ENCODE results near the gene EVC.
"Not testable (repeated sequence)": the region's sequence is repeated elsewhere in the genome, so short reads cannot be mapped to it uniquely, and the experiment has no call there.

The EVC gene

DNA sequence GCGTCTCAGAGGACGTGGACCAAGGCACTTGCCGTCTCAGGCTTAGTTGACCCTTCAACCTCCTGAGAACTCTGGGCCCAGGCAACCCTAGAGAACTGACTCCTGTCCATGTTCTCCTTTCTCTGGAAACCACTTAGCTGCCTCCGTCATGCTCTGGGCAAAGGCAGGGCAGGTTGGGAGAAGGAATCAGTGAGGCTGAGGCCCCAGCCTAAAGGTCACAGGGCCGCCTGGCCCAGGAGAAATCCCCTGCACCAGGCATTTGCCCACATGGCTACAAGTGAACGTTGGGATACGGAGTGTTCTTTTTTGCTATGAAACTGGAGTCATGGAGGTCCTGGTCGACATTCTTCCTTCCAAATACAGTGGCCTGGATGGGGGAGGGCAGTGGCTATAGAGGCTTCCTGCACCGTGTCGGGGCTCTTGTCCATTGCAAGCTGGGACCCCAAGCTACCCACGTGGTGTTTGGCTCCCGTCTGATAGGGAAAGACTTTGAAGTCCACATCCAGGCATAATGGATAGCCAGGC is 105.9 kb downstream of the EVC start:
- no peak for DNase-seq

DNA sequence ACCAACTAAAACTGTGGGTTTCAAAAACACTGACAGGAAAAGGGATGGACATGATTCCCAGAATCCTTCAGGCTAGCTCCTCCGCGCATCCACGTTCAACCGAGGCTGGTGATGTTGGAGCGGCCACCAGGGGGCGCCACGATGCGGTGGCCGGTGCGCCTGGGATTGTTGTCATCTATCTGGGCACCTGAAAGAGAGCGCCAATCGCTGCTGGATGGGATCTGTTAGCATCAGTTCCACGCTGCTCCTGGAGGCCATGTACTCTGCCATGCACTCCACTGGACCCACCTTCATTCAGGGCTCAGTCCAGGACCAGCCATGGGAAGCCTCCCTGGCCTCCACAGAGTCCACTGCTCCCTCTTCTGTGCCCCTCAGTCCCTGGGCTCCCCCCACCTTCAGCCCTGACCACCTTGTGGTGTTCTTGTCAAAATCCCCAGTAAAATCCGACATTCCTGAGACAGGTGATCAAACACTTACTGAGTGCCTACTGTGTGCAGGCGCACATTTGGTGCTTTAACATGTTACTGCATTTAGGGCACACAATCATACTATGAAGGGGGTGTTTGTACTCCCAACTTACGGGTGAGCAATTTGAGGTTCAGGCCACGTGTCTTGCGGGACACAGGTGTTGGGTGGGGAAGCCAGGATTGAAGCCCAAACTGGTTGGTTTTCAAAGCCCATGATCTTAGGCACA is 110.8 kb downstream of the EVC start:
- DNase-seq: no peak

DNA sequence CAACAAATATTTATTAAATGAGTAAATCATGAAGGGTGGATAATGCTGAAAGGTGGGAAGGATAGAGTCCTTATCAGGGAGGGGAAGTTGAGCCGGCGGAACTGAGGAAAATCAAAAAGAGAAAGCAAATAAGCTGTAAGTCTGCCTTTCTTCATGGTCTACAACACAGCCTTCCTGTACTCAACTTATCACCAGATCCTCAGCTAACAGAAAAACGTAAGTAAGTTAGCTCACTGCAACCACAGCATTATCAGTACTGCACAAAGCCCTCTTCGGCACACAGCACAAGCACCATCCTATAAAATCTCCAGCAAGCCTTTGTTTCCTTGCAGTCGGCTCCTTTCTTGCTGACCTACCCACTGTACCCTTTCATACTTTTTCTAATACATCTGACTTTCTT is 111.6 kb downstream of the EVC start:
- DNase-seq: no peak

DNA sequence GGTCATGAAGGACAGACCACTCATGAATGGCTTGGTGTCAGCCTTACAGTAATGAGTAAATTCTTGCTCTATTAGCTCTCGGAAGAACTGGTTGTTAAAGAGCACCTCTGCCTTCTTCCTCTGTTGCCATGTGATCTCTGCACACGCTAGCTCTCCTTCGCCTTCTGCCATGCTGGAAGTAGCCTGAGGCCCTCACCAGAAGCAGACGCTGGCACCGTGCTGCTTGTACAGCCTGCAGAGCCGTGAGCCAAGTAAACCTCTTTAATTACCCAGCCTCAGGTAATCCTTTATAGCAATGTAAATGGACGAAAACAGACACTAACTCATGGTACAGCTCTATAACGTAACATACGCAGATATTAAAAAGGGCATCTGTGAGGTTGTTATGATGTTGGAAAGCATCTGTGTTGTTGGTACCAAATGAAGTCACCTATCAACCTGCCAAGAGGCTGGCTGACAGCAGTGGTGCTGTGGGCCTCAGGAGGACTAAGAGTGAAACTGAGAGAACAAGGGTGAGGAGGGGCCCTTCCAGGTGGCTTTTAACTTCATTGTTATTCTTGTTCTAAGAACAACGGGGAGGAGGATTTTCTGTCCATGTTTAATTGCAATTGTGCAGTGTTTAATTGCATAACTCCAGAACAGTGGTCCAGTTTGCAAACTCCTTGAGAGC is 112.7 kb downstream of the EVC start:
- no peak for DNase-seq

DNA sequence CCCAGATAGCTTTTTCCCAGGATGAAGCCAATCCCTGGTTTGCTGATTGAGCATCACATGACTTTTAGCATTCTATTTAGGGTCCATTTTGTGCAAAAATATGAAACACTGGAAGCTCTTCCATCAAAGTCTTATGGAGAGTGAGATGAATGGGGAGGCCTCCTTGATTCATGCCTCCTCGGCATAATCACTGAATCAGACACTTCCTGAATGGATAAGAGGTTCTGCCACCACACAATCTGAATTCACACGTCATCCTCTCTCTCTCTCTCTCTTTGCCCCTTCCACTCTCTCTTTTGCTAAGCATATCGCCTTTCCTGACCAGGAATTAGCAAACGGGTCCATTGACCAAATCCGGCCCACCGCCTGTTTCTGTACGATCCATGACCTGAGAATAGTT is 113.2 kb downstream of the EVC start:
- DNase-seq: no peak

DNA sequence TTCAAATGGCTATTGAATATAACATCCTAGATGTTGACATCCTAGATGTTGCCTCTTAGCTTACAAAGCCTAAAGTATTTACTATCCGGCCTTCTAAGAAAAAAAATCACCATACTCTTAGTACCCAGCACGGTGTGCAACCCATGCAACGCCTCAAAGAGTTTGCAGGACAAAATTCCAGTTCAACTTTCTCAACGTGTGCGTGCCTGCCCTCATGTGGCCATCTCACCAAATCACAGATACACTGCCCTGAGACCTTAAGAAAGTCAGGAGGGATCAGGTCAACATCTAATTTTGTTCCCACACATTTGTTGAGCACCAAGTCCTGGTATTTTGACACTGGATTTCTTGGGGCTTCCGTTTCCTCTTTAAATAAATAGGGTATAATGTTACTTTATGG is 113.6 kb downstream of the EVC start:
- DNase-seq: no peak

DNA sequence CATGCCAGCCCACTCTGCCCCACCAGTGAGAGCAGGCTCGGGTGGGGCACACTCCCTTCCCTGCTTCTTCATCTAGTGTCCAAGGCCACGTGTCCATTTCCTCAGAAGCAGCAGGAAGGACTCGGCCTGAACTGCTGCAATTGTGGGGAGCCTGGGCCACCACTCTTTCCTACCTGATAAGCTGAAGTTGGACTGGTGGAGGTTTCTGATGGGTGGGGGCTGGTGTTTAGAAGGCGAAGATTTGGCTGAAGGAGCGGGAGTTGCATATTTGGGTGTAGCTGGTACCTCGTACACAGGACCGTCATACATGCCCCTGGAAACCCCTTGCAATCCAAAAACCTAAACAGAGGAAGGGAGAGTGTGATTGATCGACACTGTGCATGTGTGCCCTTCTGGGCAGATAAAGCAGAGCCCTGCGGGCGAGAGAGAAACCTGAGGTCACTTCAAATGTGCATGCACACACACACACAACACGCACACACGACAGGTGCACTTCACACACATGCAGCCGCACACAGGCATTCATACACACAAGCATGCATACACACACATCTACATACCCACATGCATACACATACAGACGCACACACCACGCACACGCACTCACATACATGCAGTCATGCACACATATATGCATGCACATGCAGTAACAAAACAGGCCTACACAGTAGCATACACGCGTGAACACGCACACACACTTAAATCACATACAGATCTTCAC is 114.5 kb downstream of the EVC start:
- DNase-seq: no peak

DNA sequence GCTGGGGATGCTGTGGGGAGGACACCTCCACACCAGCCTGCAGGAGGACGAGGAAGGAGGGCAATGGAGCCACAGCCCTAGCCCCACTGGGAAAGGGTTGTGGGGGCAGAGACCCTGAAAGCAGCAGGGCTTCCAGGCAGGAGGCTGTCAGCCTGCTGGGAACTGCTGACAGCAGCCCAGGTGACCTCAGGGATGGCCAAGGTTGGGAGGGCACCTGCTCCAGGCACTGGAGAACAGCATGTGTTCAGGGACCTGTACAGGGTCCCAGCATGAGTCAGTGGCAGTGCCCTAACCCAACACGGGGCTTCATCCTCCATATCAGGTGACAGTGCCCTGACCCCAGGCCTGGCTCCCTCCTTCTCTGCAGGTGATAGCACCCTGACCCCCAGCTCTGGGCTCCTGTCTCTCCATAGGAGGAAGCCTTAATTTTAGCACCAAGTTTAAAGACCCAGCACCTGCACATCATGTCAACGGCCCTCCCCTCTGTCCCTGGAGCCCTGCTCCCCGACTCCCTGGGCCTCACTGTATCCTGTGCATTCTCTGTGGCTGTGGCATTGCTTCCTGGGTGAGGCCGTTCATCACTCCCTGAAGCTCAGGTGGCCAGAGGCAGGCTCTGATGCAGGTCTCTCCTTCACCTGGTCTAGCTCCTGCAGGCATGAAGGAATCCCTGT is 115.6 kb downstream of the EVC start:
- DNase-seq: no peak

DNA sequence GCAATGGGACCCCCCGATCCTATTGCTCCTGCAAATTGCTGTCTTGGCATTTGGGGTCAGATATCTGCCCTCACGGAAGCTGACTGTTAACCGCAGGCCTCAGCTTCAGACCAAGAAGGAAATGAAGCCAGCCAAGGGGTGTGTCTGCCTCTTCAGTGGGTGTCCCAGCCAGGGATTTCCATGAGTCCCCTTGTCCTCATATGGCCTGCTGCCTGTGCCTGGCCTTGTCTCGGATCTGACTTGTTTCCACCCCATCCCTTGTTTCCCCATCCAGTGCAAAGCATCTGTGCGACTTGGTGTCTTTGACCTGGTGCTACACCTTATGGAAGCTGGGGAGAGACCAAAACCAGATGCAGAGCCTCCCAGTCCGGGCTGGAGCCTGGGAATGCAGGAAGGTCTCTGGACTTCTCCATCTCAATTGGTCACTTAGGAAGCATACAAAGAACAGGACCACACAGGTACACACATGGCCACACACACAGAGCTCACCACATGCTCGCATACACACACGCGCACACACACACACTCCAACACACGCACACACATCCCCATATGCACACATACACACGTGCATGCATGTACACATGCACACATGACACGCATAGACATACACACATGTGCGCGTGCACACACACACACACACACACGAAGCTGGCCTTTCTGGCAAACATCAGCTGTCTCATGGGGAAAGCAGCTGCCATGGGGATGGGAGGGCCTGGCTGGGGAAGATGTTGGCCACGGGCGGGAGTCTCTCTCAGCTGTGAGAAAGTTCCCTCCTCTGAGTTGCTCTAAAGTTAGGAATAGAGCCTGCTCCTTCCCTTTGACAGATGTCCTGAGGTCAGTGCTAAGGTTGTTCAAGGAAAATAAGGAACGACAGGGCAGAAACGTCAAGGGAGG is 116.4 kb downstream of the EVC start:
- no peak for DNase-seq

DNA sequence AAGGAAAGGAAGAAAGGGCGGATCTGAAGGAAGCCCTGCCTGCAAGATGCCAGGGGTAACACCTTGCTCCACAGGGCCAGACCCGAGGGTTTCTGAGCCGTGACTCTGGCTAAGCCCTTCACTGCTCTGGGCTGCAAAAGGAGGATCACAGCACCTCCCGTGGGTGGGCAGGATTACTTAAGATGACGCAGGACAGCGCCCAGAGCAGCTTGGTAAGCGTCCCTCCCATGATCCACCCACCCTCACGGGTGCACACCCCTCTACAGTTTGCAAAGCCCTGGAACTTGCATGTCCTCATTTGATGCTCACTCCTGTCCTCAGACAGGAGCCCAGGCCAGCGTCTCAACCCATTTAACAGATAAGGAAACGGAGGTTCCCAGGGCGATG is 117.0 kb downstream of the EVC start:
- DNase-seq: no peak

DNA sequence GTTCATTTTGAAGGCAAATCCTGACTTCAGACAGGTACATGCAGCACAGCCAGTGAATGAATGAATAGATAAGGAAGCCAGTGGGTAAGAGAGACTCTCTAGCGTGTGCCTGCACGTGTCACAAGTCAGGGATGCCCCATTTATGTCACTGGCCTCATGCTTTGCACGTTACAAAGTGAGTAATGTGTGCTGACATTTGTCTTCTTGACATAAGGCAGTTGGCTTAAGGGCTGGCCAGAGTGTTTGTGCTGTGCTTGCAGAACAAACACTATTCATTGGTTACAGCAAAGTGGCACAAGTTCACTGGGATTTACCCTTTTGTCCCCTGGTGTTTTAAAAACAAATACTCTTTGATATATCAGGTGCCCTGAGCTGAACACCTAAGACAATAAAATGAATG is 125.9 kb downstream of the EVC start:
- no peak for DNase-seq

DNA sequence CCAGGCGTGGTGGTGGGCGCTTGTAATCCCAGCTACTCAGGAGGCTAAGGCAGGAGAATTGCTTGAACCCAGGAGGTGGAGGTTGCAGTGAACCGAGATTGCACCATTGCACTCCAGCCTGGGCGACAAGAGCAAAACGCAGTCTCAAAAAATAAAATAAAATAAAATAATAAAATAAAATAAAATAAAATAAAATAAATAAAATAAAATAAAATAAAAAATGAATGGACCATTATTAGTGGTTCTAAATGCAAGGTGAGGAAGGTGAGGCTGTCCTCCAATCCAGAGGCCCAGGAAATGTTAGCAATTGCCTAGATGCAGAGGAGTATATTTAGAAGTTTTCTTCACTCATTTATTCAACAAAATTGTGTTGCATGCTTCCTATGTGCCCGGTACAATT is 126.5 kb downstream of the EVC start:
- not testable (repeated sequence) for DNase-seq

DNA sequence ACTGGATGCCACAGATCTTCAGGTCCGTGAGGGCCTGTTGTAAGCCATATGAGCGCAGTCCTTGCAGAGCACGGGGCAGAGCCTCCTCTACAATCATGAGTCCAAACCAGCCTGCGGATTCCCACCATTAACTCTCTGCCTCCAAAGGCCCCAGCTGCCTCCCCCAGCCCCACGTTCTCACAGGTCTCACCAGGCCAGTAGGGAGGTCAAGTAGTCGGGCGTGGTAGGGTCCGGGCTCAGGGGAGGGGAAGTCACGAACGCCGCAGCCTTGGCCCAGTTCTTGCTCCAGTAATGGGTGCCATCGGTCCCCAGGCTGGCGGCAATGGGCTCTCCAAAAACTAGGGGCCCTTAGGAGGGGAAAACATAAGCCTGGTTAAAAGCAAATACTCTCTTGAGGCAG is 128.3 kb downstream of the EVC start:
- no peak for DNase-seq

DNA sequence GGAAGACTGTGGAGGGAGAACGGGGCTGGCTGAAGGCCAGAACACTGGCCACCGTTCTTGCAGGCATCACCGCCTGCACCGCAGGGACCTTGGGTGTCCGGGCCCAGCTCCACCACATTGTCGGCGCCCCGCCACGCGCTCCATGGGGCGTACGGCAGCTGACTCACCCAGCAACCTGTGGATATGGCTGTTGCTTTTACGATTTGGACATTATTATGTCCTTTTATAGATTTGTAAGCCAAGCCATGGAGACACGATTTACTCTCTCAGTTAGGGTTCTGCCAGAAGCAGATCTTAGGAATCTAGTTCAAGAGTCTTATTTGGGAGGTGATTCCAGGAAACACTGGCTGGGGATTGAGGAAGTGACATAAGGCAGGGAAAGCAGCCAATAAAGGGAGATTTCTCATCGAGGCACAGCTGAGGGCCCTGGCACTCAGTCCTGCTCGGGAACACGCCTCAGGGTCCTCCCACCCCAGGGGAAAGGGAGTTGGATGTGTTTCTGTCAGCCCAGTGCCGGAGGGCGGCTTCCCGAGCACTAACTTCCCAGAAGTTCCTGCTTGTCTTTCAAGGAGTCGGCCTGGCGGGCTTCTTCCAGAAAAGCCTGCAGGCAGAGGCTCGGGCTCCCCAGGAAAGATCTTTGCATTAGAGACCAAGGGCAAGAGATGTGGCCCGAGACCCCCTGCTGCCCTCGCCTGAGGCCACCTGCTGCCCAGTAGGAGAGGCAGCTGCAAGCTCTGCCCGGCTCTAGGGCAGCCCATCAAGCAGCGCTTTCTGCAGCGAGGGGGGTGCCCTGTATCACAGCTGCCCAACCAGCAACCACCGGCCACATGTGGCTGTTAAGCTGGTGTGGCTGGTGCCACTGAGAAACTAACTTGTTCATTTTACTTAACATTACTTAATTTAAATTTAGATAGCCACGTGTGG is 129.0 kb downstream of the EVC start:
- no peak for DNase-seq

DNA sequence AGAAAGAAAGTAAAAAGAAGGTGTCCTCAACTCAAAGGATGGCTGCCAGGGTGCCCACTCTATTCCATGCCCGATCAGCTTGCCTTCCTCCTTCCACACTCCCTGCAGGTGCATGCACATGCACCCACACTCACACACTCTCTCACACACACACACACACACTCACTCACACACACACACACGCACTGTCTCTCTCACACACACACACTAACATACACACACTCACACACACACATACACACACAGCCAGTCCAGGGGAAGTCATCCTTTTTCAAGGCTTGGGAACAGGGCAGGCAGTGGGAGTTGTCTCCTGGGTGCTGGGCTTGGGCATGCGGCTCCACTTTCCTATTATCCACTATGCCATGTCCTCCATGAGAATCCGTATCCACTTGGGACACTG is 131.5 kb downstream of the EVC start:
- DNase-seq: no peak

DNA sequence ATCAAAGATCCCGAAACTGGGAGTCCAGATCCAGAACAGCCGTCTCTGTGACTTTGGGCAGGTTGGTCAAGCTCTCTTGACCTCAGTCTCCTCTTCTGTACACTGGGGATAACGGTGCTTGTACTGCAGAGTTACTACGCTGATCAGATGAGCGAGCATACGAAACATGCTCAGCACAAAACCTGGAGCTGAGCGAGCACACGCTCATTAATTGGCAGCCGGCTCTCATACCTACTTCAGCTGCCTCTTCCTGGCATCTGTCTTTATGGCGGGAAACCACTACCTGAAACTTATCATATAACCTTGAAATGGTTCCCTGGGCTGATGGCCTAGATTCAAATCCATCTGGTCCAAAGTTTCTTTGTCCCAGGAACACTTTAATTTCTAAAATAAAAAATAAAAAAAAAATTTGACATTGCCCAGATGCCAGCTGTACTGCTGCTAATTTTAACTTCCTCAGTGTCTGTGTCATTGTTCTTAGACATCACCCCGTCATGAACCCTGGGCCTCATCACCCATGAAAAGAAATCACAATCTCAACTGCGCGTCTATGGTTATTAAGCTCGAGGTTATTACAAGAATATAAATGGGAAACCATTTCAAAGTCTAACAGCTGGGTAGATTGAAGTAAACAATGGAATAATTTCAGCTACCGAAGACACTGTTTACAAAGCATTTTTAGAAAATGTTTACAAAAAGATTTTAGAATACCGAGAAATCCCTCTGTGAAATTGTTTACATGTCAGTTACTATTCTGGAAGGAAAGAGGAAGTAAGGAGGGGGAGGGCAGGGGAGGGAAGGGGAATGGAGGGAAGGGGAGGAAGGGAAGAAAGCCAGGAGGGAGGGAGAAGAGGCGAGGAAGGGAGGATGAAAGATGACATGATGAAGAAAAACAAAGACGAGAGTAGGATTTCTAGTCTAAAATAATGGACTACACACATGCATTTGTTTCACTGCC is 132.9 kb downstream of the EVC start:
- no peak for DNase-seq

DNA sequence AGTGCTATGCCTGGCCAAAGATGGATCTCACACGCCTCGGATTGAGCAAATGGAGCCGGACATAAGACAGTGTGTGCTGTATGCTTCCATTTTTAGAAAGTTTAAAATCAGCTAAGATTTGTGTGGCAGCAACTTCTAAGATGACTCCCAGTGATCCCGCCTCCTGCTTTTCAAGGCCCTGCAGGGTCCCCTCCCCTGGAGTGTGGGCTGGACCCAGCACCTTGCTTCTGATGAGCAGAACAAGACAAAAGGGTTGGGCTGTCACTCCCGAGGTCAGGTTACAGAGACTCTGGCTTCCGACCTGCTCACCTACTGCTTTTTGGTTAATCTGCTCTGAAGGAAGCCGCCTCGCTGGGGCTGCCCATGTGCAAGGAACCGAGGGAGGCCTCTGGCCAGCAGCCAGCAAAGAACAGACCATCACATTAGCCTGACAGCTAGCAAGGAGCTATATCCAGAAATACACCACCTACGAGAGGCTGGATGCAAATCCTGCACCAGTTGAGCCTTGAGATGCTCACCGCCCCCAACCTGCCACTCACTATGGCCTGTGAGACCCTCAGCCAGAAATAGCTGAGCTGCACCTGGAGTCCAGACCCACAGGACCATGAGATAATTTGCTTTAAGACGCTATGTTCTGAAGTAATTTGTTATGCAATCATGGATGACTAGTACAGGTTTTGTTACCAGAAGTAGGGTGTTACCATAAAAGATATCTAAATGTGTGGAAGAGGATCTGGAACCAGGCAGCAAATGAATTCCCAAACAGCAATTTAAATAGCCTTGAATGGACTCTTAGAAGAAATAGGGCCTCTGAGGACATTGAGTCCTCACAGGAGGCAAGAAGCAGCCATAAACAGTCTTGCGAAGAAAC is 134.3 kb downstream of the EVC start:
- no peak for DNase-seq

DNA sequence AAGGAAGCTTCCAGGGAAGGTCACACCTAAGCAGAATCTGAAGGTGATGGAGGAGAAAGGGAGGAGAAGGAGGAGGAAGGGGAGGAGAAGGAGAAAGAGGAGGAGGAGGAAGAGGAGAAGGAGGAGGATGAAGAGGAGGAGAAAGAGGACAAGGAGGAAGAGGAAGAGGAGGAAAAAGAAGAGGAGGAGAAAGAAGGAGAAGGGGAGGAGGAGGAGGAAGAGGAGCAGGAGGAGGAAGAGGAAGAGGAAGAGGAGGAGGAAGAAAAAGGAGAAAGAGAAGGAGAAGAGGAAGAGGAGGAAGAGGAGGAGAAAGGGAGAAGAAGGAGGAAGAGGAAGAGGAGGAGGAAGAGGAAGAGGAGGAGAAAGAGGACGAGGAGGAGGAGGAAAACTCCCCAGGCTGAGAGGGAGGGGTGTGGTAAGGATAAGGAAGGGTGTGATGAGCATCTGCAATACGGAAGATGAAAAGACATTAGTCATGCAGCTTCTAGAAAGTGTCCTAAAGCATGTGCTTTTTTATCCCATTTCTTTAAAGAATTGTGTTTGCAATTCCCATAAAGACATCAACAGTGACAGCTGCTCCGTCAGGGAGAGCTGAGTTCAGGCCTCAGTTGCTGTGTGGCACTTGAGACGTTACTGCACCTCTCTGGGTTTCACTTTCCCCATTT is 140.8 kb downstream of the EVC start:
- DNase-seq: no peak

Measured in central memory CD4-positive, alpha-beta T cell (primary cell).